HPDE6-E6E7 (cell line): ENCODE data around the gene EVL.
A peak's percentile ranks its signal among the peaks of the same experiment; 100 is the strongest.

Source experiments
- DNase-seq: peaks from one replicate; pipeline ENCODE4 v3.0.0; 2011; ENCODE audit warnings: missing footprints; ENCODE audit errors: extremely low spot score

EVL gene

GRCh38 chr14:100082723-100083122 lies 17.5 kb downstream of the EVL start:
- DNase-seq: no peak

GRCh38 chr14:100083706-100084105 lies 18.5 kb downstream of the EVL start:
- peak; percentile 73 for DNase-seq

- no peak for DNase-seq
These were observed 19.4 kb downstream of the EVL start for GRCh38 chr14:100084591-100084990.

GRCh38 chr14:100085462-100085861 lies 20.2 kb downstream of the EVL start:
- DNase-seq: no peak

GRCh38 chr14:100086361-100086760 lies 21.1 kb downstream of the EVL start:
- no peak for DNase-seq

GRCh38 chr14:100088226-100088625 lies 23.0 kb downstream of the EVL start:
- no peak for DNase-seq

- DNase-seq: no peak
These were observed 26.2 kb downstream of the EVL start for GRCh38 chr14:100091386-100091785.

GRCh38 chr14:100092832-100093231 lies 27.6 kb downstream of the EVL start:
- DNase-seq: no peak

- no peak for DNase-seq
These were observed 28.1 kb downstream of the EVL start for GRCh38 chr14:100093319-100093718.

GRCh38 chr14:100096656-100097055 lies 31.4 kb downstream of the EVL start:
- no peak for DNase-seq

GRCh38 chr14:100098171-100098570 lies 32.9 kb downstream of the EVL start:
- DNase-seq: no peak

GRCh38 chr14:100100032-100100703 lies 34.9 kb downstream of the EVL start:
- no peak for DNase-seq

- DNase-seq: no peak
These were observed 37.0 kb downstream of the EVL start for GRCh38 chr14:100102156-100102785.

GRCh38 chr14:100103250-100104005 lies 38.2 kb downstream of the EVL start:
- no peak for DNase-seq

GRCh38 chr14:100104006-100104352 lies 38.8 kb downstream of the EVL start:
- no peak for DNase-seq

GRCh38 chr14:100104523-100105300 lies 39.5 kb downstream of the EVL start:
- DNase-seq: no peak

- DNase-seq: no peak
These were observed 40.3 kb downstream of the EVL start for GRCh38 chr14:100105357-100106169.

GRCh38 chr14:100106250-100107112 lies 41.3 kb downstream of the EVL start:
- no peak for DNase-seq

GRCh38 chr14:100107236-100107635 lies 42.0 kb downstream of the EVL start:
- peak; percentile 89 for DNase-seq

- peak; percentile 78 for DNase-seq
These were observed 43.0 kb downstream of the EVL start for GRCh38 chr14:100108042-100108825.
